Astrocyte of the spinal cord (primary cell): ENCODE data around the gene KIF19.

Source experiments
- DNase-seq: peaks from one replicate; pipeline ENCODE4 v3.0.0; 2011; ENCODE audit warnings: low read depth, low spot score
- H3K4me3 ChIP-seq: 2 replicates; pipeline ENCODE4 v1.5.1; 2011; ENCODE audit warnings: low read depth, mild to moderate bottlenecking, low read length, moderate library complexity
- CTCF ChIP-seq: IDR thresholded peaks from 2 replicates; pipeline ENCODE4 v1.5.1; 2012; ENCODE audit warnings: low read depth, mild to moderate bottlenecking, low read length, inconsistent platforms
- in situ Hi-C: cut with HindIII; loops from 2 replicates; pipeline ENCODE4 v1.10.0; 2017; ENCODE audit warnings: low sequenced_read_pairs

Gene KIF19

DNA sequence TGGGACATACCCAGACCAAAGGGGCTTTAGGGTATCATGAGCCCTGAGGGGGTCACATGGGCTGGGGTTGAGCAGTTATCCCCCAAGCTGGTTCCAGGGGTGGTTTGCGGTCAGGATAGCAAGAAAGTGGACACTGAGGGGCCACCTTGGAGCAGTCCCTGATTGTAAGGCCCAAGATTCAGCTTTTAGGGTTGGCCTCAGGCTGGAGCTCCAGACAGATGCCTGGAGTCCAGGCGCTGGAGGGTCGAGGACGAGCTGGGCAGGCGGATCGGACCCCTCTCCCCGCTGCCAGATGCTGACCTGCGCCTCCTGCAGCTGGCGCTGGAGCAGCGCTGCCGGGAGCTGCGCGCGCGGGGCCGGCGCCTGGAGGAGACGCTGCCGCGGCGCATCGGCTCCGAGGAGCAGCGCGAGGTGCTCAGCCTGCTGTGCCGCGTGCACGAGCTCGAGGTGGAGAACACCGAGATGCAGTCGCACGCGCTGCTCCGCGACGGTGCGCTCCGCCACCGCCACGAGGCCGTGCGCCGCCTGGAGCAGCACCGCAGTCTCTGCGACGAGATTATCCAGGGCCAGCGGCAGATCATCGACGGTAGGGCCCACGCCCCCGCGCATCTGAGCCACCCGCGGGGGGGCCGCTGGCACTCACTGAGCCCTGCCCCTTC is 25.7 kb downstream of the KIF19 start:
- H3K4me3 ChIP-seq: no peak overlapping the region
- no peak for TF ChIP-seq CTCF
- in situ Hi-C loops: no loop called here
- no peak for DNase-seq

GRCh38 chr17:74353446-74354060 is 27.5 kb downstream of the KIF19 start:
- in situ Hi-C loops: no loop called here
- H3K4me3 ChIP-seq: no peak overlapping the region
- no peak for TF ChIP-seq CTCF
- DNase-seq: no peak

DNA sequence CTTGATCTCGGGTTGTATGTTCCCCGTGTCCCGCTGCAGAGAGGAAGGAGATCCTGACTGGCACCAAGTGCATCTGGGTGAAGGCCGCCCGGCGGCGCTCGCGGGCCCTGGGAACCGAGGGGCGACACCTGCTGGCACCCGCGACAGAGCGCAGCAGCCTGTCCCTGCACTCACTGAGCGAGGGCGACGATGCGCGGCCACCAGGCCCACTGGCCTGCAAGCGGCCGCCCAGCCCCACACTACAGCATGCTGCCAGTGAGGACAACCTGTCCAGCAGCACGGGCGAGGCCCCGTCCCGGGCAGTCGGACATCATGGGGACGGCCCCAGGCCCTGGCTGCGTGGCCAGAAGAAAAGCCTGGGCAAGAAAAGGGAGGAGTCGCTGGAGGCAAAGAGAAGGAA is 28.1 kb downstream of the KIF19 start:
- no peak overlapping the region for H3K4me3 ChIP-seq
- in situ Hi-C loops: no loop called here
- no peak for DNase-seq
- no peak for TF ChIP-seq CTCF

DNA sequence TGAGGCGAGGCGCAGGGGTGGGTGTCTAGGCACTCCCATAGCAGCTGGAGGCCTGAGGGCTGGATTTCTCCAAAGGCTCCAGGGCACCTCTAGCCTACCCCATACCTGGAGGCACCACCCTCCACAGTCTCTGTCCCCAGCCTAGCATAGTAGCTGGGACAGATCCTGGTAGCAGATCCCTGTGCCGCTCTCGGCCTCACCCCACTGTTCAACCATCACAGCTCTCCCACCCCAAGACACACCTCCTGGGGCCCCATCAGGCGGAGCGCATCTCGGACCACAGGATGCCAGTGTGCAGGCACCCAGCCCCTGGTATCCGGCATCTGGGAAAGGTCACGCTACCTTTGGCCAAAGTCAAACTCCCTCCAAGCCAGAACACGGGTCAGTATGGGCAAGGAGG is 28.5 kb downstream of the KIF19 start:
- DNase-seq: no peak
- TF ChIP-seq CTCF: no peak
- in situ Hi-C loops: no loop called here
- no peak overlapping the region for H3K4me3 ChIP-seq

DNA sequence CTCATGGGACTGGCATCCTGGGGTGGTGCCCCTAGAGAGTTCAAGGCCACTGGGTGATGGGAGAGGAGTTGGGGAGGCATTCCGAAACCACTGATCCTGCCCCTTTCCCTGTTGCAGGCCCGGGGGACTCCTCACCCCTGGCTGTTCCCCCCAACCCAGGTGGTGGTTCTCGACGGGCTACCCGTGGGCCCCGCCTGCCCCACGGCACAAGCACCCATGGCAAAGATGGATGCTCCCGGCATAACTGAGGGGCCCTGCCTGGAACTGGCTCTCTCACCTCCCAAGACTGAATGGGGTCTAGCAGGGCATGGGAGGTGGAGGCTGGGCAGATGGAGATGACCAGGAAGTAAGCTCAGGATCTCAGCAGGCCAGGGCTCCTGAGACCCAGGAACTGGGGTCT is 29.0 kb downstream of the KIF19 start:
- no peak for DNase-seq
- no peak for TF ChIP-seq CTCF
- in situ Hi-C loops: no loop called here
- no peak overlapping the region for H3K4me3 ChIP-seq

- no peak for TF ChIP-seq CTCF
- no peak for DNase-seq
- in situ Hi-C loops: no loop called here
- H3K4me3 ChIP-seq: no peak overlapping the region
Measured at GRCh38 chr17:74356646-74357465, 30.8 kb downstream of the KIF19 start.
